SW 1271 (cell line): ENCODE measurements around the gene LEMD3.

Experiments
- DNase-seq, 2 experiments: peaks; one replicate each; lab custom pipeline; 2025; lab: John Stamatoyannopoulos, UW

The LEMD3 gene

GRCh38 chr12:65170209-65170881, 962 bp downstream of the LEMD3 start:
- peak in 1 of 2 experiments; percentile 46 for DNase-seq

- DNase-seq: no peak
These were observed 1.7 kb downstream of the LEMD3 start for GRCh38 chr12:65171073-65171472.

- DNase-seq: no peak
These were observed 2.5 kb downstream of the LEMD3 start for GRCh38 chr12:65171870-65172269.

- DNase-seq: no peak
These were observed 6.0 kb downstream of the LEMD3 start for GRCh38 chr12:65175385-65175784.

- no peak for DNase-seq
These were observed 12.8 kb downstream of the LEMD3 start for GRCh38 chr12:65182012-65182739.

GRCh38 chr12:65184176-65184857, 14.9 kb downstream of the LEMD3 start:
- DNase-seq: no peak

GRCh38 chr12:65184858-65185229, 15.5 kb downstream of the LEMD3 start:
- DNase-seq: no peak

- no peak for DNase-seq
These were observed 18.3 kb downstream of the LEMD3 start for GRCh38 chr12:65187665-65188064.

GRCh38 chr12:65188179-65188701, 18.9 kb downstream of the LEMD3 start:
- no peak for DNase-seq

GRCh38 chr12:65189028-65189718, 19.8 kb downstream of the LEMD3 start:
- no peak for DNase-seq

GRCh38 chr12:65192963-65193516, 23.7 kb downstream of the LEMD3 start:
- no peak for DNase-seq

GRCh38 chr12:65194949-65195348, 25.6 kb downstream of the LEMD3 start:
- no peak for DNase-seq

- no peak for DNase-seq
These were observed 26.1 kb downstream of the LEMD3 start for GRCh38 chr12:65195387-65196055.

- DNase-seq: no peak
These were observed 27.6 kb downstream of the LEMD3 start for GRCh38 chr12:65196762-65197567.

GRCh38 chr12:65199604-65200003, 30.2 kb downstream of the LEMD3 start:
- no peak for DNase-seq

- DNase-seq: no peak
These were observed 30.8 kb downstream of the LEMD3 start for GRCh38 chr12:65200007-65200665.

GRCh38 chr12:65203376-65203775, 34.0 kb downstream of the LEMD3 start:
- no peak for DNase-seq

- no peak for DNase-seq
These were observed 35.6 kb downstream of the LEMD3 start for GRCh38 chr12:65204886-65205525.

- DNase-seq: no peak
These were observed 36.5 kb downstream of the LEMD3 start for GRCh38 chr12:65205886-65206285.
